HL-60 (cell line): ENCODE data around the gene PSMB5.

ENCODE experiments used
- DNase-seq, 2 experiments: peaks; one replicate each; pipeline ENCODE4 v3.0.0-alpha.2; 2010 to 2020; ENCODE audit warnings: low read depth in 1 of 2, low spot score in 1 of 2
- H3K27ac ChIP-seq: fragments of 250-450 bp; sonication (Bioruptor Pico); replicated peaks from 2 replicates; pipeline ENCODE4 v1.5.1; 2020; ENCODE audit warnings: mild to moderate bottlenecking, moderate library complexity
- H3K27me3 ChIP-seq: fragments of 250-450 bp; sonication (Bioruptor Pico); 2 replicates; pipeline ENCODE4 v1.5.1; 2021; ENCODE audit warnings: mild to moderate bottlenecking, moderate library complexity; ENCODE audit not compliant: insufficient read depth, poor library complexity, severe bottlenecking
- H3K4me3 ChIP-seq: replicated peaks from 2 replicates; pipeline ENCODE4 v1.5.1; 2011; ENCODE audit warnings: mild to moderate bottlenecking, control low read depth, low read length; ENCODE audit not compliant: insufficient read depth
- CTCF ChIP-seq: IDR thresholded peaks from one replicate; pipeline ENCODE4 v1.5.1; 2011; ENCODE audit warnings: low read length, control low read depth, inconsistent platforms; ENCODE audit not compliant: insufficient read depth
- GABPA ChIP-seq: IDR thresholded peaks from 2 replicates; pipeline ENCODE4 v1.6.1; 2012; ENCODE audit warnings: low read depth
- POLR2AphosphoS5 ChIP-seq: IDR thresholded peaks from 2 replicates; pipeline ENCODE4 v1.6.1; 2012; ENCODE audit warnings: low read depth
- REST ChIP-seq: IDR thresholded peaks from 2 replicates; pipeline ENCODE4 v1.6.1; 2012; ENCODE audit warnings: low read depth; ENCODE audit not compliant: insufficient replicate concordance
- SPI1 ChIP-seq: IDR thresholded peaks from 2 replicates; pipeline ENCODE4 v1.6.1; 2012; ENCODE audit warnings: low read depth, mild to moderate bottlenecking, borderline replicate concordance

Gene PSMB5

GRCh38 chr14:23058654-23059504 is 24.2 kb upstream of the PSMB5 start:
- no peak for DNase-seq
- no peak overlapping the region for H3K27ac ChIP-seq
- no peak overlapping the region for H3K4me3 ChIP-seq
- TF ChIP-seq SPI1 (no peak), POLR2AphosphoS5 (no peak), GABPA (no peak), REST (no peak), CTCF (no peak)
- no peaks in the 10 kb centered on the region for H3K27me3 ChIP-seq

GRCh38 chr14:23057757-23058653 is 23.3 kb upstream of the PSMB5 start:
- Histone ChIP-seq H3K27me3 (no peaks in the 10 kb centered on the region), H3K27ac (peak overlapping the region; percentile 24; the same call in 1 of the 2 replicates), H3K4me3 (peak overlapping the region; percentile 63)
- DNase-seq = peak; percentile 80 to 89
- TF ChIP-seq GABPA = no peak
- TF ChIP-seq SPI1 = no peak
- TF ChIP-seq CTCF = peak; percentile 84
- peak; percentile 88 for TF ChIP-seq POLR2AphosphoS5
- TF ChIP-seq REST = no peak

- peak within 1 kb of the TSS; percentile 24; the same call in 1 of the 2 replicates for H3K27ac ChIP-seq
- peak in 1 of 2 experiments; percentile 74 for DNase-seq
- no peaks in the 10 kb centered on the region for H3K27me3 ChIP-seq
- H3K4me3 ChIP-seq = peak within 1 kb of the TSS; percentile 63
- no peak for TF ChIP-seq POLR2AphosphoS5
- TF ChIP-seq REST = no peak
- TF ChIP-seq SPI1 = no peak
Observed at GRCh38 chr14:23056956-23057756, 22.5 kb upstream of the PSMB5 start, which contains the start of gene CDH24. CDH24 (minus strand) TSS chr14:23057520; CDS start chr14:23055733, 1,787 bp downstream.
